DND-41 (cell line): ENCODE results near the gene PSMD2.

Experiments
- ATAC-seq: fragments of 200-7000 bp; cut with Tn5 transposase; 3 replicates; pipeline ENCODE4 v1.9.1; 2021; ENCODE audit warnings: low read depth; ENCODE audit not compliant: insufficient read depth
- DNase-seq: peaks from one replicate; pipeline ENCODE4 v3.0.0-alpha.2; 2020
- H2AFZ ChIP-seq: 2 replicates; pipeline ENCODE4 v1.6.0; 2012; ENCODE audit warnings: low read depth, low read length
- H3K27ac ChIP-seq: 2 replicates; pipeline ENCODE4 v1.5.1; 2012; ENCODE audit warnings: low read length, inconsistent platforms
- H3K27me3 ChIP-seq: fragments of 200-600 bp; sonication (generic); 2 replicates; pipeline ENCODE4 v1.6.0; 2012; ENCODE audit warnings: low read length, mild to moderate bottlenecking, inconsistent platforms; ENCODE audit not compliant: insufficient read depth, poor library complexity
- H3K36me3 ChIP-seq: 2 replicates; pipeline ENCODE4 v1.5.1; 2012; ENCODE audit warnings: low read length, inconsistent platforms; ENCODE audit not compliant: insufficient read depth
- H3K4me1 ChIP-seq: 2 replicates; pipeline ENCODE4 v1.5.1; 2012; ENCODE audit warnings: mild to moderate bottlenecking, low read length; ENCODE audit not compliant: insufficient read depth
- H3K4me2 ChIP-seq: 2 replicates; pipeline ENCODE4 v1.6.0; 2012; ENCODE audit warnings: mild to moderate bottlenecking, moderate library complexity, low read length, inconsistent platforms; ENCODE audit not compliant: insufficient read depth
- H3K4me3 ChIP-seq, 2 experiments: fragments of 200-600 bp in 1 of 2; shearing (Covaris generic) in 1 of 2; 2 replicates each; pipeline ENCODE4 v1.5.1; 2012 to 2016; ENCODE audit warnings: inconsistent platforms in 2 of 2, low read length in 2 of 2, mild to moderate bottlenecking in 2 of 2, low read depth in 1 of 2, moderate library complexity in 1 of 2
- H3K79me2 ChIP-seq: 2 replicates; pipeline ENCODE4 v1.6.0; 2012; ENCODE audit warnings: low read length, inconsistent platforms; ENCODE audit not compliant: insufficient read depth
- H3K9ac ChIP-seq: 2 replicates; pipeline ENCODE4 v1.6.0; 2012; ENCODE audit warnings: low read depth, mild to moderate bottlenecking, inconsistent platforms, low read length, moderate library complexity
- H3K9me3 ChIP-seq: 2 replicates; pipeline ENCODE4 v1.5.1; 2012; ENCODE audit warnings: low read length, moderate library complexity, mild to moderate bottlenecking, inconsistent platforms; ENCODE audit not compliant: insufficient read depth, severe bottlenecking
- H4K20me1 ChIP-seq: 2 replicates; pipeline ENCODE4 v1.6.0; 2012; ENCODE audit warnings: low read length; ENCODE audit not compliant: insufficient read depth
- EZH2 ChIP-seq: IDR thresholded peaks from 3 replicates; pipeline ENCODE4 v1.6.1; 2012; ENCODE audit warnings: borderline replicate concordance, low read depth, mild to moderate bottlenecking, moderate library complexity, low read length, inconsistent platforms; ENCODE audit not compliant: severe bottlenecking
- TF ChIP-seq, protein P1 (sequence below): IDR thresholded peaks from 2 replicates; pipeline ENCODE4 v1.5.1; 2012; ENCODE audit warnings: borderline replicate concordance, low read length, moderate library complexity, mild to moderate bottlenecking; ENCODE audit not compliant: poor library complexity, severe bottlenecking; ENCODE audit errors: extremely low read depth

PSMD2 gene

DNA sequence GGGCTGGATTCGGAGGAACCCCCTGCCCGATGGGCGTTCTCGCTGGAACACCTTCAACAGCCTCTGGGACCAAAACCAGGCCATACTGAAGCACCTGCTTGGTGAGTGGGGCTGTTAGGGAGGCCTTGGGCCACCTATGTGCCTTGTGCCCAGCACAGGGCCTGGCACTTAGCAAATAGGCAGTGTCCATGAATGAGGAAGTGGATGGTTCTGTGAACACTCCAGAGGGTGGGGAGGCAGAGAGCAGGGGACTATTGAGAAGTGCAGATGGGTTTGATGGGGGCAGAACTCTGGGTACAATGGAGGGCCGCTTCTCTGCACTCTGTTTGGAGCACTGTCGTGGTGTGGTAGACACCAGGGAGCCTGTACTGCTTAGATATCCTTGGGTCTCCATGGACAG, 21.7 kb upstream of the PSMD2 start:
- ATAC-seq (no peak), DNase-seq (no peak)
- TF ChIP-seq EZH2: no peak

DNA sequence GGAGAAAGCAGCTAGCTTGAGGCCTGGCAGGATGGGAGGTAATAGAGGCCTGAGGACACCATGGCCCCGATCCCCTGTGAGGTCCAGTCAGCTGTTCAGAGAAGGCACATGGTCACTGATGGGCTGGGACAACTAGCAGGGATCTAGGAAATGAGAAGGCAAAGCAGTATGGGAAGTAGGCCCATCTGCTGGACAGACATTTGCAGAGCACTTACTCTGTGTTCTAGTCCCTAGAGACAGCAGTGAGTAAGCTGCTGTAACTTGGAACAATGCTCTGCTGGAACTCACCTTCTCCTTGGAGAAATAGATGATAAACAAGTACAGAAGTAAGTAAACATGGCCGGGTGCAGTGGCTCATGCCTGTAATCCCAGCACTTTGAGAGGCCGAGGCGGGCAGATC, 16.1 kb upstream of the PSMD2 start:
- Histone ChIP-seq H3K9me3 (no peaks in the 10 kb centered on the region), H3K36me3 (no peaks in the 10 kb centered on the region), H3K27ac (no peak overlapping the region), H3K4me1 (no peaks in the 10 kb centered on the region), H3K79me2 (no peaks in the 10 kb centered on the region), H3K4me3 (no peak overlapping the region), H2AFZ (no peak overlapping the region), H3K27me3 (no peaks in the 10 kb centered on the region), H4K20me1 (no peaks in the 10 kb centered on the region), H3K4me2 (no peak overlapping the region), H3K9ac (no peak overlapping the region)
- TF ChIP-seq, protein P1, sequence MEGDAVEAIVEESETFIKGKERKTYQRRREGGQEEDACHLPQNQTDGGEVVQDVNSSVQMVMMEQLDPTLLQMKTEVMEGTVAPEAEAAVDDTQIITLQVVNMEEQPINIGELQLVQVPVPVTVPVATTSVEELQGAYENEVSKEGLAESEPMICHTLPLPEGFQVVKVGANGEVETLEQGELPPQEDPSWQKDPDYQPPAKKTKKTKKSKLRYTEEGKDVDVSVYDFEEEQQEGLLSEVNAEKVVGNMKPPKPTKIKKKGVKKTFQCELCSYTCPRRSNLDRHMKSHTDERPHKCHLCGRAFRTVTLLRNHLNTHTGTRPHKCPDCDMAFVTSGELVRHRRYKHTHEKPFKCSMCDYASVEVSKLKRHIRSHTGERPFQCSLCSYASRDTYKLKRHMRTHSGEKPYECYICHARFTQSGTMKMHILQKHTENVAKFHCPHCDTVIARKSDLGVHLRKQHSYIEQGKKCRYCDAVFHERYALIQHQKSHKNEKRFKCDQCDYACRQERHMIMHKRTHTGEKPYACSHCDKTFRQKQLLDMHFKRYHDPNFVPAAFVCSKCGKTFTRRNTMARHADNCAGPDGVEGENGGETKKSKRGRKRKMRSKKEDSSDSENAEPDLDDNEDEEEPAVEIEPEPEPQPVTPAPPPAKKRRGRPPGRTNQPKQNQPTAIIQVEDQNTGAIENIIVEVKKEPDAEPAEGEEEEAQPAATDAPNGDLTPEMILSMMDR: no peak
- TF ChIP-seq EZH2: no peak
- DNase-seq: no peak
- no peak for ATAC-seq

More for the DNA sequence above, 21.7 kb upstream of the PSMD2 start:
- Histone ChIP-seq H3K27ac (no peak overlapping the region), H3K9me3 (no peaks in the 10 kb centered on the region), H3K4me1 (no peaks in the 10 kb centered on the region), H3K36me3 (no peaks in the 10 kb centered on the region), H3K4me2 (no peak overlapping the region), H3K4me3 (no peak overlapping the region), H3K27me3 (no peaks in the 10 kb centered on the region), H3K79me2 (no peaks in the 10 kb centered on the region), H2AFZ (no peak overlapping the region), H4K20me1 (no peaks in the 10 kb centered on the region), H3K9ac (no peak overlapping the region)

- Histone ChIP-seq H3K4me3 (no peak overlapping the region), H4K20me1 (no peaks in the 10 kb centered on the region), H3K79me2 (no peaks in the 10 kb centered on the region), H3K9me3 (no peaks in the 10 kb centered on the region), H3K9ac (no peak overlapping the region), H3K4me2 (no peak overlapping the region), H3K27ac (no peak overlapping the region), H3K27me3 (no peaks in the 10 kb centered on the region), H3K4me1 (no peaks in the 10 kb centered on the region), H2AFZ (no peak overlapping the region), H3K36me3 (no peaks in the 10 kb centered on the region)
- no peak for ATAC-seq
- no peak for TF ChIP-seq EZH2
- TF ChIP-seq, protein P1: no peak
- no peak for DNase-seq
These were observed 15.4 kb upstream of the PSMD2 start for GRCh38 chr3:184283681-184284080.

DNA sequence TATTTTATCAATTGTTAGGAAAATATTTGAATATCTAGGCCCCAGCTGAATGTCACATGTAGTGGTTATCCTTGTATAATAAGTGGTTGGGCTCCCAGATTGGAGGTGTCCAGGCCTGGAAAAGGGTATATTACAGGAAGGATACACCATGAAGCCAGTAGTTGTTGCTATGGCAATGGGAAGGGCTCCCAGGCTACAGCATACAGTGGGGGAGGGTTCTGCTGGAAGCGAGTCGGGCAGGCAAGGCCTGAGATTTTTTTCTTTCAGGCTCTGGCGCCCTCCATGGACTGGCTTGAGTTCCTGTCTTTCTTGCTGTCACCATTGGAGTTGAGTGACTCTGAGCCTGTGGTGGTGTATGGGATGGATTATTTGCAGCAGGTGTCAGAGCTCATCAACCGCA, 14.3 kb upstream of the PSMD2 start:
- DNase-seq (peak; percentile 38), ATAC-seq (peak; percentile 44; the same call in 1 of the 3 replicates)
- H3K4me2 ChIP-seq: no peak overlapping the region
- no peak overlapping the region for H3K9ac ChIP-seq
- no peaks in the 10 kb centered on the region for H3K27me3 ChIP-seq
- no peaks in the 10 kb centered on the region for H3K36me3 ChIP-seq
- no peak overlapping the region for H3K4me3 ChIP-seq
- no peak overlapping the region for H3K27ac ChIP-seq
- no peaks in the 10 kb centered on the region for H3K9me3 ChIP-seq
- no peaks in the 10 kb centered on the region for H3K4me1 ChIP-seq
- H2AFZ ChIP-seq: no peak overlapping the region
- TF ChIP-seq, protein P1: peak; percentile 48
- no peak for TF ChIP-seq EZH2
- H3K79me2 ChIP-seq: no peaks in the 10 kb centered on the region
- no peaks in the 10 kb centered on the region for H4K20me1 ChIP-seq
